ENCODE data around the gene ZNF414. TPM values are rescaled to one million over a fixed set of nuclear protein-coding genes. Genes with fewer than 3 reads are reported as not detected.

The ZNF414 gene
- total and polyA plus RNA-seq, 9 of the 15 experiments (the other 6 are each of a cell fraction or from before 2014, with no cell fraction given): 0.03 to 27.2 (median 2.2) TPM; not detected in 2

GRCh38 chr19:8513687-8514504 lies at the start of gene ZNF414 (continued):
- no peak for TF ChIP-seq HDAC3 (IDR thresholded peaks at IDR 0.05; ENCODE audit: borderline replicate concordance, partially characterized antibody)
- 0 out of 2 replicates have a peak, but pooled peaks have one; percentile 38 for TF ChIP-seq ZHX1 (conservative IDR thresholded peaks at IDR 0.05; ENCODE audit: low read length)
- TF ChIP-seq, protein P1, sequence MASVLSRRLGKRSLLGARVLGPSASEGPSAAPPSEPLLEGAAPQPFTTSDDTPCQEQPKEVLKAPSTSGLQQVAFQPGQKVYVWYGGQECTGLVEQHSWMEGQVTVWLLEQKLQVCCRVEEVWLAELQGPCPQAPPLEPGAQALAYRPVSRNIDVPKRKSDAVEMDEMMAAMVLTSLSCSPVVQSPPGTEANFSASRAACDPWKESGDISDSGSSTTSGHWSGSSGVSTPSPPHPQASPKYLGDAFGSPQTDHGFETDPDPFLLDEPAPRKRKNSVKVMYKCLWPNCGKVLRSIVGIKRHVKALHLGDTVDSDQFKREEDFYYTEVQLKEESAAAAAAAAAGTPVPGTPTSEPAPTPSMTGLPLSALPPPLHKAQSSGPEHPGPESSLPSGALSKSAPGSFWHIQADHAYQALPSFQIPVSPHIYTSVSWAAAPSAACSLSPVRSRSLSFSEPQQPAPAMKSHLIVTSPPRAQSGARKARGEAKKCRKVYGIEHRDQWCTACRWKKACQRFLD (CRISPR knock-in tag; IDR thresholded peaks at IDR 0.05): no peak
- TF ChIP-seq SMAD1 (IDR thresholded peaks at IDR 0.05; ENCODE audit: low read depth, low read length, partially characterized antibody): peak; percentile 71
- TF ChIP-seq, protein P2, sequence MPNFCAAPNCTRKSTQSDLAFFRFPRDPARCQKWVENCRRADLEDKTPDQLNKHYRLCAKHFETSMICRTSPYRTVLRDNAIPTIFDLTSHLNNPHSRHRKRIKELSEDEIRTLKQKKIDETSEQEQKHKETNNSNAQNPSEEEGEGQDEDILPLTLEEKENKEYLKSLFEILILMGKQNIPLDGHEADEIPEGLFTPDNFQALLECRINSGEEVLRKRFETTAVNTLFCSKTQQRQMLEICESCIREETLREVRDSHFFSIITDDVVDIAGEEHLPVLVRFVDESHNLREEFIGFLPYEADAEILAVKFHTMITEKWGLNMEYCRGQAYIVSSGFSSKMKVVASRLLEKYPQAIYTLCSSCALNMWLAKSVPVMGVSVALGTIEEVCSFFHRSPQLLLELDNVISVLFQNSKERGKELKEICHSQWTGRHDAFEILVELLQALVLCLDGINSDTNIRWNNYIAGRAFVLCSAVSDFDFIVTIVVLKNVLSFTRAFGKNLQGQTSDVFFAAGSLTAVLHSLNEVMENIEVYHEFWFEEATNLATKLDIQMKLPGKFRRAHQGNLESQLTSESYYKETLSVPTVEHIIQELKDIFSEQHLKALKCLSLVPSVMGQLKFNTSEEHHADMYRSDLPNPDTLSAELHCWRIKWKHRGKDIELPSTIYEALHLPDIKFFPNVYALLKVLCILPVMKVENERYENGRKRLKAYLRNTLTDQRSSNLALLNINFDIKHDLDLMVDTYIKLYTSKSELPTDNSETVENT (CRISPR knock-in tag; IDR thresholded peaks at IDR 0.05): no peak
- no peak for TF ChIP-seq ZBTB9 (CRISPR knock-in tag; IDR thresholded peaks at IDR 0.05)
- TF ChIP-seq CTCF (IDR thresholded peaks at IDR 0.05 in 2 of 3, conservative IDR thresholded peaks at IDR 0.05 in 1 of 3; ENCODE audit: insufficient read depth in 2 of 3, low read depth in 1 of 3, low read length in 3 of 3): no peak; a peak in 1 of 6 replicates
- TF ChIP-seq CREM (IDR thresholded peaks at IDR 0.05; ENCODE audit: low read depth): peak; percentile 88
- TF ChIP-seq TRIM28 (IDR thresholded peaks at IDR 0.05): peak; percentile 32; the same call in 1 of the 2 replicates
- no peak; the same call in 1 of the 2 replicates for TF ChIP-seq TAL1 (IDR thresholded peaks at IDR 0.05)
- TF ChIP-seq CHD4 (IDR thresholded peaks at IDR 0.05; ENCODE audit: insufficient read depth, insufficient replicate concordance, low read depth, low read length, poor library complexity, severe bottlenecking): peak; percentile 23
- TF ChIP-seq OTX1 (CRISPR knock-in tag; IDR thresholded peaks at IDR 0.05): no peak
- no peak for TF ChIP-seq TBL1XR1 (IDR thresholded peaks at IDR 0.05; ENCODE audit: low read length in 2 of 2)
- TF ChIP-seq SIRT6 (IDR thresholded peaks at IDR 0.05; ENCODE audit: low read depth, low read length): no peak
- TF ChIP-seq ZNF347 (CRISPR knock-in tag; IDR thresholded peaks at IDR 0.05; ENCODE audit: low read depth): no peak
- TF ChIP-seq, protein P3, sequence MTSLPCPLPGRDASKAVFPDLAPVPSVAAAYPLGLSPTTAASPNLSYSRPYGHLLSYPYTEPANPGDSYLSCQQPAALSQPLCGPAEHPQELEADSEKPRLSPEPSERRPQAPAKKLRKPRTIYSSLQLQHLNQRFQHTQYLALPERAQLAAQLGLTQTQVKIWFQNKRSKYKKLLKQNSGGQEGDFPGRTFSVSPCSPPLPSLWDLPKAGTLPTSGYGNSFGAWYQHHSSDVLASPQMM (CRISPR knock-in tag; IDR thresholded peaks at IDR 0.05): no peak

Measured in K562 (cell line).